ENCODE data around the gene AP2S1. TPM values are rescaled to one million over a fixed set of nuclear protein-coding genes. Genes with fewer than 3 reads are reported as not detected.
"Not testable (repeated sequence)": the region's sequence is repeated elsewhere in the genome, so short reads cannot be mapped to it uniquely, and the experiment has no call there.

The AP2S1 gene
- total RNA-seq, 1 experiment from 2014 or later, result 304 TPM

DNA sequence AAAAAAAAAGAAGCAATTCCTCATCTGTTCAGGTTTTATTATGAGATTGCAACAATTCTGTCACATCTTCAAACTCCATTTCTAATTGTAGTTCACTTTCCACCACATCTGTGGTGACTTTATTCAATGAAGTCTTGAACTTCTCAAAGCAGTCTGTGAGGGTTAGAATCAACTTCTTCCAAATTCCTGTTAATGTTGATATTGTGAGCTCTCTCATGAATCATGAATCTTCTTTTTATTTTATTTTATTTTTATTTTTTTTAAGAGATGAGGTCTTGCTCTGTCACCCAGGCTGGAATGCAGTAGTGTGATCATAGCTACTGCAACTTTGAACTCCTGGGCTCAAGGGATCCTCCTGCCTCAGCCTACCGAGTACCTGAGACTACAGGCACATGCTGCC, 29.8 kb upstream of the AP2S1 start:
- H3K27ac ChIP-seq, result 0 out of 2 replicates have a peak overlapping the region, but pooled peaks have one; percentile 8
- peaks cover 13% of the 10 kb centered on the region for H3K36me3 ChIP-seq
- H3K4me1 ChIP-seq (replicated peaks), result peaks cover 41% of the 10 kb centered on the region
- DNase-seq (ENCODE audit: low read depth in 1 of 2, low spot score in 2 of 2), result no peak
- no peaks in the 10 kb centered on the region for H3K9me3 ChIP-seq (replicated peaks)
- H3K4me3 ChIP-seq, result no peak overlapping the region
- H3K27me3 ChIP-seq (replicated peaks), result no peaks in the 10 kb centered on the region

DNA sequence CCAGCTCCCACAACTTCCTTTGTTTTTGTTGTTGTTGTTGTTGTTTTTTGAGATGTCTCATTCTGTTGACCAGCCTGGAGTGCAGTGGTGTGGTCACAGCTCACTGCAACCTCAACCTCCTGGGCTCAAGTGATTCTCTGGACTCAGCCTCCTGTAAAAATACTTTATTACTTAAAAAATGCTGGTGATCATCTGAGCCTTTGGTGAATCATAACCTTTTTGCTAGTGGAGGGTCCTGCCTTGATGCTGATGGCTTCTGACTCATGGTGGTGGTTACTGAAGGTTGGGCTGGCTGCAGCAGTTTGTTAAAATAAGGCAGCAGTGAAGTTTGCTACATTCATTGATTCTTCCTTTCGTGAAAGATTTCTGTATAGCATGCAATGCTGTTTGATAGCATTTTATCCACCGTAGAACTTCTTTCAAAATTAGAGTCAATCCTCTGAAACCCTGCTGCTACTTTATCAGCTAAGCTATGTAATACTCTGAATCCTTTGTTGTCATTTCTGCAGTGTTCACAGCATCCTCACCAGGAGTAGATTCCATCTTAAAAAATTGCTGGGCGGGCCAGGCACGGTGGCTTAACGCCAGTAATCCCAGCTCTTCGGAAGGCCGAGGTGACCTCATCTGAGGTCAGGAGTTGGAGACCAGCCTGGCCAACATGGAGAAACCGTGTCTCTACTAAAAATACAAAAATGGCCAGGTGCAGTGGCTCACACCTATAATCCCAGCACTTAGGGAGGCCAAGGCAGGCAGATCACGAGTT, 28.1 kb upstream of the AP2S1 start:
- H3K4me1 ChIP-seq (replicated peaks), result peaks cover 58% of the 10 kb centered on the region
- H3K27me3 ChIP-seq (replicated peaks), result no peaks in the 10 kb centered on the region
- H3K4me3 ChIP-seq, result no peak overlapping the region
- peak; percentile 75 to 76 for DNase-seq (ENCODE audit: low read depth in 1 of 2, low spot score in 2 of 2)
- peak overlapping the region; percentile 66 for H3K27ac ChIP-seq
- H3K9me3 ChIP-seq (replicated peaks), result no peaks in the 10 kb centered on the region
- H3K36me3 ChIP-seq, result peaks cover 14% of the 10 kb centered on the region

DNA sequence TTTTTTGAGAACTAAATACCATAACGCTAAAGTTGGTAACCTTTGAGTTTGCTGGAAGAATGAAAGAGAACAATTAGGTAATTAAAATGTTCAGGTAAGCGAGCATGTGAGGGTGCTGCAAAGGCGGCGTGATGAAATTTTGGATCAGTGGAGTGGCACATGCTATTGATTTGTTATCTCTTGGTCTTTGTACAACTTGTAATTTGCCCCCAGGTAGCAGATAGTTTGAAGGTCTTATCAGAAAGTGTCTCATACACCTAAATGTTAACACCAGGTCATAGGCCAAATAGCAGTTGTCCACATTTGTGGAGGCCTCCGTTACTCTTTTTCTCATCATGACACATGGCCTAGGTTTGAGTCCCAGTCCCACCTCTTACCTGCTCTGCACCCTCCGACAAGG, 25.0 kb upstream of the AP2S1 start:
- peaks cover 13% of the 10 kb centered on the region for H3K36me3 ChIP-seq
- peaks cover 60% of the 10 kb centered on the region for H3K4me1 ChIP-seq (replicated peaks)
- H3K9me3 ChIP-seq (replicated peaks), result no peaks in the 10 kb centered on the region
- DNase-seq (ENCODE audit: low read depth in 1 of 2, low spot score in 2 of 2), result no peak
- no peak overlapping the region for H3K4me3 ChIP-seq
- H3K27me3 ChIP-seq (replicated peaks), result no peaks in the 10 kb centered on the region
- no peak overlapping the region for H3K27ac ChIP-seq

DNA sequence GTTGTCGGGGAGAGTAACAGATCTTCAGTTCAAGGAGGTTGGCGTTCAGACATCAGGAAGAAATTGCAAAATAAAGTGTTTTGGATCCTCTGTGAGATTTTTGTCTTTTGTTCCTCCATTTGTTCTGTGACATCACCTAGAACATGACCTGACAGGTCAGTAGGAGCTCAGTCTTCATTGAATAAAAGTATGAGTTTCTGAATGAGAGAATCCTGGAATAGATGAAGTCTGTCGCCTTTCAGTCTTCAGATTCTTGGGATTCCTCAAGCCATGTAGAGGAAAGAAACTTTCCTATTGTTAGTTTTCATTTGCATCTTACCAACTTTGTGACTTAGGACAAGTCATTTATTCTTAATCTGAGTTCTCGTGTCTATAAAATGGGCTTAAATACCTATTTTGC, 24.6 kb upstream of the AP2S1 start:
- Histone ChIP-seq H3K27me3 (replicated peaks) (no peaks in the 10 kb centered on the region), H3K27ac (peak overlapping the region; percentile 50; the same call in 1 of the 2 replicates), H3K4me1 (replicated peaks) (peaks cover 56% of the 10 kb centered on the region), H3K4me3 (no peak overlapping the region), H3K36me3 (peaks cover 10% of the 10 kb centered on the region), H3K9me3 (replicated peaks) (no peaks in the 10 kb centered on the region)
- DNase-seq (ENCODE audit: low read depth in 1 of 2, low spot score in 2 of 2), result peak in 1 of 2 experiments; percentile 25

DNA sequence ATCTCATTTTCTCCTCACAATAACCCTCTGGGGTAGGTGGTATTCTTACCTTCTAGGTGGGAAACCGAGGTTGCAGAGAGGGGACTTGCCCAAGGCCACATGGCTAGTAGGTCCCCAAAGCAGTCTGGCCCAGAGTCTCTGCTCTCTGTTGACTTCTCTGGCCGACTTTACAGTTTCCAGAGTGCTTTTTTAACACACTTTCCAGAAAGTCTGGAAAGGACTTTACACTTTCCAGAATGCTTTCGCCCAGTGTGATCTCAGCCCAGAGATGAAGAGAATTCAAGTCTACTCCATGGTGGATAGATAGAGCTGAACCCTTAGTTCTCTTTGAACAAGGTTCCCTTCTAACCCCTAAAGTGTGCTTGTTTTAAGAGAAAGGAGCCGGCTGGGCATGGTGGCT, 22.3 kb upstream of the AP2S1 start:
- Histone ChIP-seq H3K27me3 (replicated peaks) (no peaks in the 10 kb centered on the region), H3K9me3 (replicated peaks) (no peaks in the 10 kb centered on the region), H3K27ac (no peak overlapping the region), H3K4me1 (replicated peaks) (peaks cover 33% of the 10 kb centered on the region), H3K4me3 (no peak overlapping the region), H3K36me3 (peaks cover 9% of the 10 kb centered on the region)
- no peak for DNase-seq (ENCODE audit: low read depth in 1 of 2, low spot score in 2 of 2)

DNA sequence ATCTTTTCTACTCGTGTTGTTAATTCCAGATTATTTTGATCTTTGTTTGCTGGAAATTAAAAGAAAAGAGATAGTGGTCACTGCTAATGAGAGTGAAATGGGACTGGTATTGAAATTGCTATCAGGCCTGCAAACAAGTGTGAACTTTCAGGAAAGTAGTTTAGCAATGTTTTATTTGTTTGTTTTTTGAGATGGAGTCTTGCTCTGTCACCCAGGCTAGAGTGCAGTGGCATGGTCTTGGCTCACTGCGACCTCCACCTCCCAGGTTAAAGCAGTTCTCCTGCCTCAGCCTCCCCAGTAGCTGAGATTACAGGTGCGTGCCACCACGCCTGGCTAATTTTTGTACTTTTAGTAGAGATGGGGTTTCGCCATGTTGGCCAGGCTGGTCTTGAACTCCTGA, 20.5 kb upstream of the AP2S1 start:
- H3K4me3 ChIP-seq; H3K9me3 ChIP-seq (replicated peaks); H3K36me3 ChIP-seq; DNase-seq (ENCODE audit: low read depth in 1 of 2, low spot score in 2 of 2); H3K27ac ChIP-seq; H3K27me3 ChIP-seq (replicated peaks): not testable (repeated sequence)
- peaks cover 44% of the 10 kb centered on the region for H3K4me1 ChIP-seq (replicated peaks)

DNA sequence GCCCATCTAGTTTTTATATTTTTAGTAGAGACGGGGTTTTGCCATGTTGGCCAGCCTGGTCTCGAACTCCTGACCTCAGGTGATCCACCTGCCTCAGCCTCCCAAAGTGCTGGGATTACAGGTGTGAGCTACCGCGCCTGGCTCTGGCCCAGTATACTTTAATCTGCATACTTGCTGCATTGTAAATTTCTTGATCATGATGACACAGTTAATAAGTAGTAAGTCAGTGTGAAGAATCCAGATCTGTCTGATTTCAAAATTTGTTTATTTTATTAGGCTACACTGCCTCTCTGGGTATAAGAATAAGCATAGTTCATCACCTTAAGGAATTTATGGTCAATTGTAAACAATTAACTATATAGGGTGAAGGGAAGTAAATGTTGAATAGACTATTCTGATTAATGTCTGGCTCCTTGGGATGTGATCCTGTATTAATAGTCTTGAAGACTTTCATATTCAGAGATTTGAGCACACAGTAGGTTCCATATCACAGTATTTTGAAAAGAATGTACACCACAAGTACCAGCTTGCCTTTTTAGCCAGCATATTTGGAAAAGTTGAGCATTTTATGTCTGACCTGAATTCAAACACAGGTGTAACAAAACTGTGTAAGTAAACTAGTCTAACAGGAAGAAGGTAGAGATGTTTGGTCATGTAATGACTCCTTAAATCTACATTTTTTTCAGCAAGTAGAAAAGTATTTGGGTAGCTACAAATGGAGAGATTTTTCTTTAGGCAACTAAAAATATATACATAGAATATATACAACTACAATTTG, 17.6 kb upstream of the AP2S1 start:
- H3K27me3 ChIP-seq (replicated peaks), result no peaks in the 10 kb centered on the region
- DNase-seq (ENCODE audit: low read depth in 1 of 2, low spot score in 2 of 2), result no peak
- peaks cover 45% of the 10 kb centered on the region for H3K4me1 ChIP-seq (replicated peaks)
- H3K4me3 ChIP-seq, result no peak overlapping the region
- no peak overlapping the region for H3K27ac ChIP-seq
- H3K36me3 ChIP-seq, result peaks cover 14% of the 10 kb centered on the region
- no peaks in the 10 kb centered on the region for H3K9me3 ChIP-seq (replicated peaks)

DNA sequence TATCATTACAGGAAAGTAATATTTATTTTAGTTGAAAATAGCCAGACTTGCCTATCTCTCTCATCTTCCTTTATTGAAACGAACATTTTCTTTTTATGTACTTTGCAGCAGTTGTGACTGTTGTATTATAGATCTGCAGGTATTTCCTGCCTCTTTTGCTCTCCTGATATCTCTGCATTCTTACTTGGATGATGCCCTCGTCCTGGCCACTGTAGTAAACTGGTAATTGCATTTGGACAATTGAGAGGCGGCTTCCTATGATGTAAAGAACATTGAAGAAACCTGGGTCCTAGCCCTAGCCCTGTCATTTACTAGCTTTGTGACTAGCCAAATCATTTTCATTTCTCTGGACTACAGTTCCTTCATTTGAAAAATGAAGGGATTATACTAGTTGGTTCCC, 16.5 kb upstream of the AP2S1 start:
- H3K36me3 ChIP-seq, result peaks cover 11% of the 10 kb centered on the region
- no peak overlapping the region; the same call in 1 of the 2 replicates for H3K27ac ChIP-seq
- H3K27me3 ChIP-seq (replicated peaks), result no peaks in the 10 kb centered on the region
- no peaks in the 10 kb centered on the region for H3K9me3 ChIP-seq (replicated peaks)
- peaks cover 50% of the 10 kb centered on the region for H3K4me1 ChIP-seq (replicated peaks)
- no peak for DNase-seq (ENCODE audit: low read depth in 1 of 2, low spot score in 2 of 2)
- no peak overlapping the region for H3K4me3 ChIP-seq

DNA sequence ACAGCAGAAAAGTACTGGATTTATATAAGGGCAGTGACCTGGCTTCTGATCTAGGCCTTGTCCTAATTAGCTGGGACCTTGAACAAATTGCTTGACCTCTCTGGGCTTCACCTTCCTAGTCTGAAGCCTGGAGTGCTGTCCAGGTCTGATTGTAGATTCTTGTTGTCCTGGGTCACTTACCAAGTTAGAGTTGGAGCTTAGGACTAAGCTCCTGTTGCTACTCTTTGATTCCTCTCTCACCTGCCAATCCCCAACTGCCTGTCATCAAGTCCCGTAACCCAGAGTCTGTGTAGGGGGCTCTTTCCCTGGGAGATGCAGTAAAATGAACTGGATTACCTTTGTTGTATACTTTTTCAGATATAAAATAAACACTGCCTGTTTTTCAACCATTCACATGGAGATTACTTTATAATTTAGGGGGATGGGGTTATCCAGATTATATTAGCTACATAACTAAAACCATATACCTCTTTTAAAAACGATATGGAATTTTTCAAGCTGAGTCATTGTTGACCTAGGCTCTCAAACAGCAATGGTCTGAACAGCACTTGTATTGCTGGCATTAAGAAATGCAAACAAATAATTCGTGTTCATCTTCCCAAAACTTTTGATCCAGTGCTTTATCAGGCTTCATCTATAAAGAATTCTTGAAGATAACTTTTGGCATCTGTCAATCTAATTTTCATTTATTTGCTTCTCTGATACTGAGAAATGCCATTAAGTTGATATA, 15.9 kb upstream of the AP2S1 start:
- no peak for DNase-seq (ENCODE audit: low read depth in 1 of 2, low spot score in 2 of 2)
- peaks cover 56% of the 10 kb centered on the region for H3K4me1 ChIP-seq (replicated peaks)
- peaks cover 11% of the 10 kb centered on the region for H3K36me3 ChIP-seq
- H3K4me3 ChIP-seq, result no peak overlapping the region
- peak overlapping the region; percentile 15; the same call in 1 of the 2 replicates for H3K27ac ChIP-seq
- H3K27me3 ChIP-seq (replicated peaks), result no peaks in the 10 kb centered on the region
- no peaks in the 10 kb centered on the region for H3K9me3 ChIP-seq (replicated peaks)

DNA sequence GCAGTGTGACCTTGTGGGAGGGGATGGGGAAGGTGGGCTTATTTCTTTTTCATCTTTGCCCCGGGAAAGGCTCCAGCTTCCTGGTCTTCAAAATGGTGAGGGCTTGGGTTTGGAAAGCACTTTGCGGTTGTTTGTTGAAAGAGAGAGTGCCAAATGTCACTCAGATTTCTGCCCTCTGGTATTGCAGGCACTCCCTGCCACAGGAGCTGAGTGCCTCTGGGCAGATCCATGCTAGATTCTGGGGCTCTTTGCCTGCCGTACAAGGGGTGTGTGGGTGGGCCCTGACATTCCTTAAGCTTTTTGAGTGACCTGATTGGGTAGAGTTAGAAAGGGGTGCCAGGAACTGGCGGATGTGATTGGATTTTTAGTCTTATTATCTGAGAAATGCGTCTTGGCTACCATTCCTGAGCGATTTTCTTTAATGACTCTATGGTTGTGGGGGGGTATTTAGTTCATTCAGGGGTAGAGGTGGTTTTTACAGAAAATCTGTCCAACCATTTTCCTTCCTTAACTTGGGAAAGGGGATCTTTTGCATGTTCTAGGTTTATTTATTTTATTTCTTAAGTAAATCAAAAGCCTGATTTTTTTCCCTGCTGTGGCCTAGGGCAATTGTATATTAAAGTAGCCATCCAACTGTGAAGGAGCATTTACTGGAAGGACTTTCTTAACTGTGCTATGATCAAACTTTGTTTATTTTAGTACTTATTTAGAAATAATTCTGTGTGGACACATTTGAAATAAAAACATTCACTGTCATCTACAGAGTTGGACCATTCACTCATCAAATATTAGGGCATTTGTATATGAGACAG, 13.4 kb upstream of the AP2S1 start:
- Histone ChIP-seq H3K4me3 (peak overlapping the region; percentile 11), H3K9me3 (replicated peaks) (no peaks in the 10 kb centered on the region), H3K36me3 (peaks cover 14% of the 10 kb centered on the region), H3K27ac (peak overlapping the region; percentile 6; the same call in 1 of the 2 replicates), H3K4me1 (replicated peaks) (peaks cover 63% of the 10 kb centered on the region), H3K27me3 (replicated peaks) (no peaks in the 10 kb centered on the region)
- peak; percentile 74 to 75 for DNase-seq (ENCODE audit: low read depth in 1 of 2, low spot score in 2 of 2)

DNA sequence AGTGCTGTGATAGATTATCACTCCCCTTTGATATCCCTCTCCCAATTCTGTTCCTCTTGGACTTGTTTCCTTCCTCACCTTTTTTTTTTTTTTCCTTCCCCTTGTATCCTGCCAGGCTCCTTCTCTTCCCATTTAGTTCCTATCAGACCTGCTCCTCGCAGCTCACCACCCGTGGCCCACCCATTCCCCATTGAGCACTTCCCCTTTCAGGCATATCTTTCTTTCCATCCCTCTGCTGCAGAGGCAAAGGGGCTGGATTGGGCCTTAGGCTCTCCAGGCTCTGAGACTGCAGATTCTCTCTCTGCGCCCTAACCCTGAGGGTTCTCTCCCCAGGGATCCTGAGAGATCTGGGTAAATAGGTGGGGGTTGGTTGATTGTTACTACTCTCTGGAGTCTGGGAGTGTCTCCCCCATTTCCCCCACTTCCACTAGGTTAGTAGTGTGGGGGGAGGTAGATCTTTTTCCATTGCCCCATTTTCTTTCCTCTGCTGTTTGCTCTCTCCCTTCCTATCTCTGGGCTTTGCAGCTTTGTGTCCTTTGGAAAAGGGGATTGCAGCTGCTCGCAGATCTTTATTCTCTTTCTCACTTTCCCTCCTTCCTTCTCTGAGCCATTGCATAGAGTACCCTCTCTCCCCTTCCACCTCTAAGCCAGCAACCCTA, 12.5 kb upstream of the AP2S1 start:
- DNase-seq (ENCODE audit: low read depth in 1 of 2, low spot score in 2 of 2), result no peak
- Histone ChIP-seq H3K4me1 (replicated peaks) (peaks cover 63% of the 10 kb centered on the region), H3K9me3 (replicated peaks) (no peaks in the 10 kb centered on the region), H3K36me3 (peaks cover 14% of the 10 kb centered on the region), H3K4me3 (peak overlapping the region; percentile 93; the same call in 1 of the 2 replicates), H3K27ac (no peak overlapping the region), H3K27me3 (replicated peaks) (no peaks in the 10 kb centered on the region)

DNA sequence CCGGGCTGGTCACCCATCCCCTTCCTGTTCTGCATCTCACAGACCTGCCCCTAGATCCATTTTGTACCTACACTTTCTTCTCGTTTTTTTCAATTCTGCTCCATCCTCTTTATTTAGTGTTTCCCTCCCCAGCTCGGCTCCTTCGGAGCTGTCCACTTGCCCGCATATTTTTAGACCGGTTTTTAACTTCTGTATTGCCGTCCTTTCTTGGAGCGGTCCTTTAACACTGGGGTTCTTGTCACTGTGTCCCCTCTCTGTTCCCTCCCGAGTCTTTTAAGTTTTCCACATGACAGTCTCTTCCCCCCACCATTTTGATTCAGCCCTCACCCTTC, 11.8 kb upstream of the AP2S1 start:
- peak overlapping the region; percentile 93 for H3K4me3 ChIP-seq
- DNase-seq (ENCODE audit: low read depth in 1 of 2, low spot score in 2 of 2), result no peak
- H3K36me3 ChIP-seq, result peaks cover 14% of the 10 kb centered on the region
- no peaks in the 10 kb centered on the region for H3K27me3 ChIP-seq (replicated peaks)
- H3K27ac ChIP-seq, result no peak overlapping the region
- H3K9me3 ChIP-seq (replicated peaks), result no peaks in the 10 kb centered on the region
- peaks cover 63% of the 10 kb centered on the region for H3K4me1 ChIP-seq (replicated peaks)

Measured in SJSA1 (cell line).